ENCODE data around the gene HPDL. TPM values are rescaled to one million over a fixed set of nuclear protein-coding genes. Genes with fewer than 3 reads are reported as not detected.

HPDL gene
- total RNA-seq, 1 donor = 0.36 TPM

DNA sequence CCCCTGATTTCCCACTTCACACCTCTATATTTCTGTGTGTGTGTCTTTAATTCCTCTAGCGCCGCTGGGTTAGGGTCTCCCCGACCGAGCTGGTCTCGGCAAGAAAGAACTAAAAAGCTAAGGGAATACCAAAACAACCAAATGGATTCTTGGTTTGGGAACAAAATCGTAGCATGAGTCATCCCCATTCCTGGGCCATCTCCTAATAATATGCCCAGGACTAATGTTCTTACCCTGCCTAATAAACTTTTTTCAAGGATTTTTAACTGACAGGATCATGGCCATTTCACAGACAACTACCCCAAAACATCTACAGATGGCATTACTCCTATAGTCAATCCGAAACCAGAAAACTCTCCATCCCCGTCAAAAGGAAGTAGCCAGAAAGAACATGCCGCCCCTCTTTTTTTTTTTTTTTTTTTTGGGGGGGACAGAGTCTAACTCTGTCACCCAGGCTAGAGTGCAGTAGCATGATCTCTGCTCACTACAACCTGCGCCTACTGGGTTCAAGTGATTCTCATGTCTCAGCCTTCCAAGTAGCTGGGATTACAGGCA, 4.1 kb upstream of the HPDL start:
- no peaks in the 10 kb centered on the region for H4K20me1 ChIP-seq (ENCODE audit: insufficient read depth, low read length)
- no peaks in the 10 kb centered on the region for H3K36me3 ChIP-seq (ENCODE audit: insufficient read depth, low read length)
- no peak overlapping the region for H3K4me3 ChIP-seq (ENCODE audit: insufficient read depth, low read length)
- DNase-seq (ENCODE audit: insufficient read length, low spot score, missing footprints) = peak; percentile 43
- no peak for TF ChIP-seq CTCF (IDR thresholded peaks at IDR 0.05; ENCODE audit: extremely low read depth, low read depth, low read length)
- H2AFZ ChIP-seq (ENCODE audit: low read length) = no peak overlapping the region
- H3K27me3 ChIP-seq (ENCODE audit: insufficient read depth, low read length) = no peaks in the 10 kb centered on the region
- H3K79me2 ChIP-seq (ENCODE audit: insufficient read depth, low read length) = no peaks in the 10 kb centered on the region
- H3K27ac ChIP-seq (ENCODE audit: low read depth, low read length) = no peak overlapping the region
- H3K4me1 ChIP-seq (ENCODE audit: insufficient read depth, low read length) = peaks cover 8% of the 10 kb centered on the region
- H3K9me3 ChIP-seq (ENCODE audit: low read depth, low read length) = no peaks in the 10 kb centered on the region
- H3K4me2 ChIP-seq (ENCODE audit: insufficient read depth, low read length) = no peak overlapping the region

DNA sequence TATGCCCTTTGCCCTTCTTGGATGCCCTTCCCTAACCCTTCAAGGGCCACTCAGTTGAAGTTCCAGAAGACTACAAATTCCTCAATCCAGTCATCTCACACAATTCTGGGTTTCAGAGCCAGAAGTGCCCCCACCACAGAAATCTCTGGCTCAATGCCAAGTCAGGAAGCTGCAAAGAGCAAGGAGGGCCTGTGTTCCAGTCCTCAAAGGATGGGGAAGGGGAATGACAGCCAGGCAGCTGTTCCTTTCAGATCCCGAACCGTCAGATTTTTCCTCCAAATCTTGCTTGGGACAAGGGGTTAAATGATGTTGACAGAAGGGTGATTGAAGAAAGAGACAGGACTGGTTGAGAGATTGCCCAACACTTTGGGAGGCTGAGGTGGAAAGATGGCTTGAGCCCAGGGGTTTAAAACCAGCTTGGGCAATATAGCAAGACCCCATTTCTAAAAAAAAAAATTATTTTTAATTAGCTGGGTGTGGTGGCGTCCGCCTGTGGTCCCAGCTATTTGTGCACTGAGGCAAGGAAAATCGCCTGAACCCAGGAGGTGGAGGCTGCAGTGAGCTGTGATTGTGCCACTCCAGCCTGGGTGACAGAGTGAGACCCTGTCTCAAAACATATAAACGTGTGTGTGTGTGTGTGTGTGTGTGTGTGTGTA, 716 bp upstream of the HPDL start:
- Histone ChIP-seq H3K9me3 (ENCODE audit: low read depth, low read length) (no peaks in the 10 kb centered on the region), H3K36me3 (ENCODE audit: insufficient read depth, low read length) (peaks cover 4% of the 10 kb centered on the region), H2AFZ (ENCODE audit: low read length) (peak overlapping the region; percentile 90), H3K27ac (ENCODE audit: low read depth, low read length) (no peak overlapping the region), H3K4me1 (ENCODE audit: insufficient read depth, low read length) (peaks cover 8% of the 10 kb centered on the region), H3K4me3 (ENCODE audit: insufficient read depth, low read length) (peak overlapping the region; percentile 74), H3K79me2 (ENCODE audit: insufficient read depth, low read length) (no peaks in the 10 kb centered on the region), H3K27me3 (ENCODE audit: insufficient read depth, low read length) (no peaks in the 10 kb centered on the region), H4K20me1 (ENCODE audit: insufficient read depth, low read length) (no peaks in the 10 kb centered on the region), H3K4me2 (ENCODE audit: insufficient read depth, low read length) (peak overlapping the region; percentile 88)
- peak; percentile 55 for DNase-seq (ENCODE audit: insufficient read length, low spot score, missing footprints)
- no peak for TF ChIP-seq CTCF (IDR thresholded peaks at IDR 0.05; ENCODE audit: extremely low read depth, low read depth, low read length)

DNA sequence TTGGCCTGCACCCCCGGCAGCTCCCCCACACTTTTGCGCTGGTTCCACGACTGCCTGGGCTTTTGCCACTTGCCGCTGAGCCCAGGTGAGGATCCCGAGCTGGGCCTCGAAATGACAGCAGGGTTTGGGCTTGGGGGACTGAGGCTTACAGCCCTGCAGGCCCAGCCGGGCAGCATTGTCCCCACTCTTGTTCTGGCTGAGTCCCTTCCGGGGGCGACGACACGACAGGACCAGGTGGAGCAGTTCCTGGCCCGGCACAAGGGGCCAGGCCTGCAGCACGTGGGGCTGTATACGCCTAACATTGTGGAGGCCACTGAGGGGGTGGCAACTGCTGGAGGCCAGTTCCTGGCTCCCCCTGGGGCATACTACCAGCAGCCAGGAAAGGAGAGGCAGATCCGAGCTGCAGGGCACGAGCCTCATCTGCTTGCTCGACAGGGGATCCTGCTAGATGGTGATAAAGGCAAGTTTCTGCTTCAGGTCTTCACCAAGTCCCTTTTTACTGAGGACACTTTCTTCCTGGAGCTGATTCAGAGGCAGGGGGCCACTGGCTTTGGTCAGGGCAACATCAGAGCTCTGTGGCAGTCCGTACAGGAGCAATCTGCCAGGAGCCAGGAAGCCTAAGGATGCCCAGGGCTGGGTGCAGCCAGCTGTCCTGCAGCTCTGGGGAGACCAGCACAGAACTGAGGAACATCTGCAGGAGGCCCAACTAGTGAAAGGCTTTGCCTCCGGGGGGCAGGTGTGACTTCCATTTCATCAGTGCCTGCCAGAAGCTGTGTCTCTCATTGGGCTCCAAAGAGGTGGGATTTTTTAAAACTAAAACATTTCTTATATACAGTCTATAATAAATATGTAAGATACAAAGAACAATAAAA, 1.2 kb downstream of the HPDL start:
- H3K9me3 ChIP-seq (ENCODE audit: low read depth, low read length) = no peaks in the 10 kb centered on the region
- peak; percentile 32 for DNase-seq (ENCODE audit: insufficient read length, low spot score, missing footprints)
- H3K4me2 ChIP-seq (ENCODE audit: insufficient read depth, low read length) = peak overlapping the region; percentile 88
- peaks cover 11% of the 10 kb centered on the region for H3K36me3 ChIP-seq (ENCODE audit: insufficient read depth, low read length)
- no peak overlapping the region for H2AFZ ChIP-seq (ENCODE audit: low read length)
- H3K27ac ChIP-seq (ENCODE audit: low read depth, low read length) = no peak overlapping the region
- peaks cover 8% of the 10 kb centered on the region for H3K4me1 ChIP-seq (ENCODE audit: insufficient read depth, low read length)
- no peaks in the 10 kb centered on the region for H3K79me2 ChIP-seq (ENCODE audit: insufficient read depth, low read length)
- no peak overlapping the region for H3K4me3 ChIP-seq (ENCODE audit: insufficient read depth, low read length)
- TF ChIP-seq CTCF (IDR thresholded peaks at IDR 0.05; ENCODE audit: extremely low read depth, low read depth, low read length) = no peak
- no peaks in the 10 kb centered on the region for H3K27me3 ChIP-seq (ENCODE audit: insufficient read depth, low read length)
- H4K20me1 ChIP-seq (ENCODE audit: insufficient read depth, low read length) = no peaks in the 10 kb centered on the region

DNA sequence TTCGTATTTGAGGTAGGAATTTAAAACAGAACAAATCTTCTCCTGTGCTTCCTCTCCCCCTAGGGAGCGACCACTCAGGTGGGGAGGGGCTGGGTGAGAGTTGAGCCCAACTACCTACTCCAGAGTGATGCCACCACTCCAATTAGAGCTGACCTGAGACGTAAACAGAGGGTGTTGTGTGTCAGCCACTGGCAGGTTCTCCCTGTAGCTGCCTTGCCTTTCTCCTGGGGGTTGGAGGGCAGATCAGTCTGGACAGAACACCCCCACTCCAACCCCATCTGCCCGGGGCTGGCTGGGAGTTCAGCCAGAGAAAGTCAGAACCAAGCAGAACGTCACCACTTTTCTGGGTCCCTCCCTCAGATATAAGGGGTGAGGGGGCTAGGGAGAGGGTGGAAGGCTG, 2.0 kb downstream of the HPDL start:
- Histone ChIP-seq H3K9me3 (ENCODE audit: low read depth, low read length) (no peaks in the 10 kb centered on the region), H2AFZ (ENCODE audit: low read length) (no peak overlapping the region), H3K27me3 (ENCODE audit: insufficient read depth, low read length) (no peaks in the 10 kb centered on the region), H3K4me2 (ENCODE audit: insufficient read depth, low read length) (no peak overlapping the region), H3K27ac (ENCODE audit: low read depth, low read length) (no peak overlapping the region), H3K4me3 (ENCODE audit: insufficient read depth, low read length) (no peak overlapping the region), H3K36me3 (ENCODE audit: insufficient read depth, low read length) (peaks cover 16% of the 10 kb centered on the region), H3K79me2 (ENCODE audit: insufficient read depth, low read length) (no peaks in the 10 kb centered on the region), H4K20me1 (ENCODE audit: insufficient read depth, low read length) (no peaks in the 10 kb centered on the region), H3K4me1 (ENCODE audit: insufficient read depth, low read length) (peaks cover 8% of the 10 kb centered on the region)
- TF ChIP-seq CTCF (IDR thresholded peaks at IDR 0.05; ENCODE audit: extremely low read depth, low read depth, low read length) = no peak
- no peak for DNase-seq (ENCODE audit: insufficient read length, low spot score, missing footprints)

Measured in osteoblast (primary cell).